Liver (tissue), 3 donors: Measurements from ENCODE around the gene CLPX.

Experiments used
- TF ChIP-seq, protein P1 (sequence below): fragments of 150-350 bp; IDR thresholded peaks from 2 replicates; pipeline ENCODE4 v1.5.1; 2017; ENCODE audit warnings: improper control_type of control experiment, low read depth, low read length; ENCODE audit not compliant: missing input control
- TF ChIP-seq, protein P2 (sequence below): IDR thresholded peaks from 2 replicates; pipeline ENCODE4 v1.6.1; 2016; ENCODE audit warnings: antibody characterized with exemption
- TF ChIP-seq, protein P3 (sequence below): IDR thresholded peaks from 2 replicates; pipeline ENCODE4 v1.6.1; 2016; ENCODE audit warnings: antibody characterized with exemption, mild to moderate bottlenecking
- TF ChIP-seq, protein P4 (sequence below): IDR thresholded peaks from 2 replicates; pipeline ENCODE4 v1.6.1; 2016; ENCODE audit warnings: antibody characterized with exemption
- donor health status: healthy.
- donor health status: healthy.

DNA sequence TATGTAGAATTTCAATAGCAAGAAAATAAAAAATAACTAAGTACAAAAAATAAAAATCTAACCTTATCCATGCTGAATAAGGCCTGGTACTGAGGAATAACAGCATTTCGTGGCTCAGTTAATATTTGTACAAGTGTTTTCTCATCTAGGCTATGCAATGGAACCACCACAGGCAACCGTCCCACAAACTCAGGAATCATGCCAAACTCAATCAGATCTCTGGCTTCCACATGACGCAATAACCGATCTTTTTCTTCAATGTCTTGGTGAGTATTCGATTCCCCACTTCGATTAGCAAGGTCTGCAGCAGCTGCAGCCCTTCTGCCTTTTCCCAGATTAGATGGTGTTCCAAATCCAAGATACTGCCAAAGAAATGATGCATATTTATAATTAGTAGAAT lies 30.4 kb downstream of the CLPX start:
- TF ChIP-seq, protein P1, sequence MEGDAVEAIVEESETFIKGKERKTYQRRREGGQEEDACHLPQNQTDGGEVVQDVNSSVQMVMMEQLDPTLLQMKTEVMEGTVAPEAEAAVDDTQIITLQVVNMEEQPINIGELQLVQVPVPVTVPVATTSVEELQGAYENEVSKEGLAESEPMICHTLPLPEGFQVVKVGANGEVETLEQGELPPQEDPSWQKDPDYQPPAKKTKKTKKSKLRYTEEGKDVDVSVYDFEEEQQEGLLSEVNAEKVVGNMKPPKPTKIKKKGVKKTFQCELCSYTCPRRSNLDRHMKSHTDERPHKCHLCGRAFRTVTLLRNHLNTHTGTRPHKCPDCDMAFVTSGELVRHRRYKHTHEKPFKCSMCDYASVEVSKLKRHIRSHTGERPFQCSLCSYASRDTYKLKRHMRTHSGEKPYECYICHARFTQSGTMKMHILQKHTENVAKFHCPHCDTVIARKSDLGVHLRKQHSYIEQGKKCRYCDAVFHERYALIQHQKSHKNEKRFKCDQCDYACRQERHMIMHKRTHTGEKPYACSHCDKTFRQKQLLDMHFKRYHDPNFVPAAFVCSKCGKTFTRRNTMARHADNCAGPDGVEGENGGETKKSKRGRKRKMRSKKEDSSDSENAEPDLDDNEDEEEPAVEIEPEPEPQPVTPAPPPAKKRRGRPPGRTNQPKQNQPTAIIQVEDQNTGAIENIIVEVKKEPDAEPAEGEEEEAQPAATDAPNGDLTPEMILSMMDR: no peak
- TF ChIP-seq, protein P2, sequence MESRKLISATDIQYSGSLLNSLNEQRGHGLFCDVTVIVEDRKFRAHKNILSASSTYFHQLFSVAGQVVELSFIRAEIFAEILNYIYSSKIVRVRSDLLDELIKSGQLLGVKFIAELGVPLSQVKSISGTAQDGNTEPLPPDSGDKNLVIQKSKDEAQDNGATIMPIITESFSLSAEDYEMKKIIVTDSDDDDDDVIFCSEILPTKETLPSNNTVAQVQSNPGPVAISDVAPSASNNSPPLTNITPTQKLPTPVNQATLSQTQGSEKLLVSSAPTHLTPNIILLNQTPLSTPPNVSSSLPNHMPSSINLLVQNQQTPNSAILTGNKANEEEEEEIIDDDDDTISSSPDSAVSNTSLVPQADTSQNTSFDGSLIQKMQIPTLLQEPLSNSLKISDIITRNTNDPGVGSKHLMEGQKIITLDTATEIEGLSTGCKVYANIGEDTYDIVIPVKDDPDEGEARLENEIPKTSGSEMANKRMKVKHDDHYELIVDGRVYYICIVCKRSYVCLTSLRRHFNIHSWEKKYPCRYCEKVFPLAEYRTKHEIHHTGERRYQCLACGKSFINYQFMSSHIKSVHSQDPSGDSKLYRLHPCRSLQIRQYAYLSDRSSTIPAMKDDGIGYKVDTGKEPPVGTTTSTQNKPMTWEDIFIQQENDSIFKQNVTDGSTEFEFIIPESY: peak; percentile 22
- TF ChIP-seq, protein P3, sequence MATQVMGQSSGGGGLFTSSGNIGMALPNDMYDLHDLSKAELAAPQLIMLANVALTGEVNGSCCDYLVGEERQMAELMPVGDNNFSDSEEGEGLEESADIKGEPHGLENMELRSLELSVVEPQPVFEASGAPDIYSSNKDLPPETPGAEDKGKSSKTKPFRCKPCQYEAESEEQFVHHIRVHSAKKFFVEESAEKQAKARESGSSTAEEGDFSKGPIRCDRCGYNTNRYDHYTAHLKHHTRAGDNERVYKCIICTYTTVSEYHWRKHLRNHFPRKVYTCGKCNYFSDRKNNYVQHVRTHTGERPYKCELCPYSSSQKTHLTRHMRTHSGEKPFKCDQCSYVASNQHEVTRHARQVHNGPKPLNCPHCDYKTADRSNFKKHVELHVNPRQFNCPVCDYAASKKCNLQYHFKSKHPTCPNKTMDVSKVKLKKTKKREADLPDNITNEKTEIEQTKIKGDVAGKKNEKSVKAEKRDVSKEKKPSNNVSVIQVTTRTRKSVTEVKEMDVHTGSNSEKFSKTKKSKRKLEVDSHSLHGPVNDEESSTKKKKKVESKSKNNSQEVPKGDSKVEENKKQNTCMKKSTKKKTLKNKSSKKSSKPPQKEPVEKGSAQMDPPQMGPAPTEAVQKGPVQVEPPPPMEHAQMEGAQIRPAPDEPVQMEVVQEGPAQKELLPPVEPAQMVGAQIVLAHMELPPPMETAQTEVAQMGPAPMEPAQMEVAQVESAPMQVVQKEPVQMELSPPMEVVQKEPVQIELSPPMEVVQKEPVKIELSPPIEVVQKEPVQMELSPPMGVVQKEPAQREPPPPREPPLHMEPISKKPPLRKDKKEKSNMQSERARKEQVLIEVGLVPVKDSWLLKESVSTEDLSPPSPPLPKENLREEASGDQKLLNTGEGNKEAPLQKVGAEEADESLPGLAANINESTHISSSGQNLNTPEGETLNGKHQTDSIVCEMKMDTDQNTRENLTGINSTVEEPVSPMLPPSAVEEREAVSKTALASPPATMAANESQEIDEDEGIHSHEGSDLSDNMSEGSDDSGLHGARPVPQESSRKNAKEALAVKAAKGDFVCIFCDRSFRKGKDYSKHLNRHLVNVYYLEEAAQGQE: no peak
- TF ChIP-seq, protein P4, sequence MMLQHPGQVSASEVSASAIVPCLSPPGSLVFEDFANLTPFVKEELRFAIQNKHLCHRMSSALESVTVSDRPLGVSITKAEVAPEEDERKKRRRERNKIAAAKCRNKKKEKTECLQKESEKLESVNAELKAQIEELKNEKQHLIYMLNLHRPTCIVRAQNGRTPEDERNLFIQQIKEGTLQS: peak; percentile 62
